GM21381 (cell line): ENCODE results near the gene PPFIBP1.
"Not testable (repeated sequence)": the region's sequence is repeated elsewhere in the genome, so short reads cannot be mapped to it uniquely, and the experiment has no call there.

Experiments used
- ATAC-seq: cut with Tn5 transposase; IDR thresholded peaks from one replicate; pipeline ENCODE4 v1.9.1; 2021; ENCODE audit warnings: mild to moderate bottlenecking, moderate library complexity; ENCODE audit not compliant: unreplicated experiment

Gene PPFIBP1

DNA sequence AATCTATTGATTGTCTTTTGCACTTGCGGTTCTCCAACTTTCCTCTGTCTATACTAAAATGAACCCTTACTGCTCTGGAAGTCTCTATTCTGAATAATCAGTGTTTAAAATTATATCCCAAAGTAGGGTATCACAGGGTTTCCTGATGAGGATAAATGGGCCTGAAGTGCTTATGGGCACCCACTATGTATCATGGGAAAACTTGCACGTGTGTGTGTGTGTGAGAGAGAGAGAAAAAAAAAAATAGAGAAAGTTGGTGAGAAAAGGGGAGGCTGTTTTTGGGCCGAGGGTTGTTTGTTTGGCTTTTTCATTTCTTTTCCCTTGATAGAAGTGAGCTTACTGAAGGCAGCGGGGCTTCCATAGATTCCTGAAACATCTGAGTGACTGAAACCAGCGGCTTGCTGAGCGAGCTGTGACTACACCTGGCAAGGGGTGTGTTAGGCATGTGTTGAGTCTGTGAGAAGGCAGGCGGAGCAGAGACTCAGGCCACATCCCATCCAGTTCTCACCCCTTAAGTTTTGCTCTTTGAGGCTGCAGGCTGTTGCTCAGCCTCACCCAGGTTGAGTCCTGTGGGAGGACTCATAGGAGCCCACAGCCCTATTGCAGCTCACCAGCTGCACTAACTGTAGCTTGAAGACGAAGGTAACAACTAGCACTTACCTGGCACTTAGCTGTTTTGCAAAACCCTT lies 17.2 kb downstream of the PPFIBP1 start:
- no peak for ATAC-seq

DNA sequence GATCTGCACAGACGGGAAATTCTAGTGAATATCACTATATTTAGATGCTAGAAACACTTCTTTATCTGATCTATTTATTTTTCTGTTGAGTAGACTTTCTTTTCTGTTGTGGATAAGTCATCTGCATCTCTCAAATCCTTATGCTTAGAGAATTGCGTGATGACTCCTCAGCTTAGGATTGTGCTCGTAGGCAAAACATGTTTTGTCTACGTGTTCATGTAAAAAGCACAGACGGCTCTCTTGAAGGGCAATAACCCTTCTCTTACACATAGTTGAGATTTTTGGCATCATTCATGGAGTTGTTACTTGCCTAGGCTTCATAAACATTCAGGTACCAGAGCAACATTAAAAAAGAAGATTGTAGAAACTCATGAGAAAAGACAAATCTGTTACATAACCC lies 18.6 kb downstream of the PPFIBP1 start:
- ATAC-seq: no peak

DNA sequence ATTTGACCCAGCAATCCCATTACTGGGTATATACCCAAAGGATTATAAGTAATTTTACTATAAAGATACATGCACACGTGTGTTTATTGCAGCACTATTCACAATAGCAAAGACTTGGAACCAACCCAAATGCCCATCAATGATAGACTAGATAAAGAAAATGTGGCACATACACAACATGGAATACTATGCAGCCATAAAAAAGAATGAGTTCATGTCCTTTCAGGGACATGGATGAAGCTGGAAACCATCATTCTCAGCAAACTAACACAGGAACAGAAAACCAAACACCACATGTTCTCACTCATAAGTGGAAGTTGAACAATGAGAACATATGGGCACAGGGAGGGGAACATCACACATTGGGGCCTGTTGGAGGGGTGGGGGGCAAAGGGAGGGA lies 20.9 kb downstream of the PPFIBP1 start:
- not testable (repeated sequence) for ATAC-seq

DNA sequence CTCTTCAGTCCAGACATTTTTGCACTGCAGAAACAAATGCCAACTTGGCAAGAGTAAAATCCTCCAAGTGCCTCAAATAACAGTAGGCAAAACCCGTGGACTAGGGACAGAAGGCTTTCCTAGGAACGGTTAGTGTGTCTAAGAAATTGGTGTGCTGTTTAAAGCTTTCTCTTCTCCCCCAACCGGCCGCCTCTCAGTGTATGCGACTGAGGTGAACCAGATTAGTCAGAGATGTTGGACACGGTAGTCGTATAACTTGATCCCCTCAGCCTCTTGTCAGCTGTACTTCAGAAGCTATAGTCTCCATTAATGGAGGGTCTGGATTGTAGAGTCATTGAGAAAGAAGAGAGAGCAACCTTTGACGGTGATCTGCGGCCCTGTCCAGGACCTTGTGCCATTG lies 21.7 kb downstream of the PPFIBP1 start:
- ATAC-seq: no peak

DNA sequence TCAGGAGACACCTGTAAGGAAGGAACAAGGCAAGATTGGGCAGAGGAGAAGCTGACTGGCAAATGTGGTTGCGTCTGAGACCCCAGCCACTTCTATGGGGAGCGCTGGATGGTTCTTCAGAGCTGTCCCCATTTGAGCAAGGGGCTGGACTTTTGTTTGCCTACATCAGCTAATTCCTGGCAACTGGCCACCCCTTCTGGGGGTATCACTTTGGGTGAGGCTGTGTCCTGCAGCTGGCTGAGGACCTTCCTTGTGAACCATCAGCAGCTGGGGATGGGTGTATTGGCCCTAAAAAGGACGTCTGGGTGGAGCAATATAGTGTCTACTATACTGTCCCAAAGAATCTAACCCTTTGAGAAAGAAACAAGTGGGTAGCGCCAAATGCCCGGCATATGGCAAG lies 23.6 kb downstream of the PPFIBP1 start:
- ATAC-seq: no peak

DNA sequence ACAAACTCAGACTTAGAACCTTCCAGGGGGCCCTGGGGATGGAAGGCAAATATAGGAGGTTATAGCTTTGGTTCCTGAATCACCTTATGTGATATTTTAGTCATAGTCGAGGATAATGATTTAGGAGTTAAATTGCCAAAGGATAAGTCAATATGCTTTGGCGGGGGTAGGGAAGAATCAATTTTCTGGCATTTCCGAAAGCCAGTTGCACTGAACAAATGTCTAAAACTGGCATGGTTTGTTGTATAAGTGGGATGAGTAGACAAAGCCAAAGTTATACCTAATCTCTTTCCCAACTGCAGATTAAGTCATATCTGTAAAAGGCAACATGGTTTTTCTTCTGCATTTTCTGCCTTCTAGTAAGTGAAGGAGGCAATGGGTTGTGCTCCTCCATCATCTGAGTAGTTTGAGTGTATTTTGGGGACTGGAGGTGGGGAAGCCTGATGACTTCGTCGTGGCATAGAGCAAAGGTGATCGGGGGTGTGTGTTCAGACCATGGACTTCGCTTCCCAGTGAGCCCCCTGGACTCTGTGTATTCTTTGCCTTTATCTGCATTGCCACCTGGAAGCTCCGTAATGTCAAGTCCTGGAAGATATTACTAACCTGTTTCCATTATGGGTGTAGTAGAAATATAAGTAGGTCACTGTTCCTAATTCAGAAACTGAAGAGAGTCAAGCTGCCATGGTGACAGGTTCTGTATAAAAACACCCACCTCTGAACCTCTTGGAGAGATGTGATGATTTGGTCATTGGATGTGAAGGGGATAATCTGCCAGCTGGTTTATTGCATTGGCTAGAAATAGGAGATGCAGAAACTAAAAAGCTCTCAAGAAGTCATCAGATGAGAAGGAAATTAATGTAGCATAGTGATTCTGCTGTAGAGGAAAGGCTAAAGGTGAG lies 24.5 kb downstream of the PPFIBP1 start:
- no peak for ATAC-seq

DNA sequence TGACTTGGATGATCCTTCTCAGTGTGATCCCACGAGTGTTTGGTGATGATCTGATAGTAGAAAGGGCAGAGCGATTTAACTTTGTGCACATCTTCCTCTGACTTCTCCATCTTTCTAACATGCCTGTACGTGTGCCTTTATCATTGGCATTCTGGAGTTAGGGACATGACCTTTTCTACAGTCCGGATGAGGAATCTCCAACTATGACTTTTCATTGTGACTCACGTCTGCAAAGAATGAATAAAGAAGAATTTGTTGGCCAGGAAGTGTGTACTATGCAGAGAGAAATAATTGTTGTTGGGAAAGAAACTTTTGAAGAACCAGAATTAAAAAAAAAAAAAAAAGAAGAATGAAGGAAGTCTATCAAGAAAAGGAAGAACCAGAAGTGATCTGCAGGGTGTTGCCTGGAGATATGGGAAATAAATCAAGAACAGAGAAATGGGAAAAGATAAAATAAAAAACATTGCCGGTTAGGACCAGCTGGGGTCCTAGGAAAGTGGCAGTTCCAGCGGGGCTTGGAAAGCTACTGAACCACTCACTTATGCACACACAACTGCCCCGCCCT lies 25.3 kb downstream of the PPFIBP1 start:
- no peak for ATAC-seq

DNA sequence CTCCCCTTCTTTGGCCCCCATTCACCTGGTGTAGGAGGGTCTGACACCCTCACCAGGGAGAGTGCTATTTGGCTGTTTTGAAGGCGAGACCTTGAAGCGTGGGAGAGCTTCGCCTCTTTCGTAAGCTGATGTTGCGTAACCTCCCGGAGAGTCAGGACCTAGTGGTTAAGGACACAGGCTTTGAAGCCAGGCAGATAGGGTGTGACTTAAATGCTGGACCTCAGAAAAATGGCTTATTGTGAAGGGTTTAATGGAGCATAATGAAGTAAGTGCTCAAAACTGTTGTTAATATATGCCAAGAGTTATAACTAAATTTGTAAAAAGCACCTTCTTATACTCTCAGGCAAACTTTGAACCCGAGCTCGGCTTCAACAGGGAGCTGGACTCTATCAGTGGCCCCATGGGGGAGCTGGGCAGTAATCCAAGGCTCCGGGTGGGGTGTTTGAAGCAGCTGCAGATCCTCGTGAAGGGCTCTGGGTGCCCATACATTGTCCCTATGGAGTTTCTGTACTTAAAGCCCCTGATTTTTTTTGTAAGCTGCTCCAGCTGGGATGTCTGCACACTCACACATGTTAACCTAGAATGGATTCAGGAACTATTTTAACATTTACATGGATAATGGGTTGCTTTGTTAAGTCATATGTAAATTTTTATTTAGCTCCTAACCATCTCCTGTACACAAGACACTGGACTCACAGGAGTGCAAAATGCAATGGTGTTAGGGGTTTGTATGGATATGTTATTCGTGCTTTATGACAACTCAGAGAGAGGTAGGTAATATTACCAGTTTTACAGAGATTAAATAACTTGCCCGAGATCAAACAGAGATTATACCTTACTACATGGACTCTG lies 26.0 kb downstream of the PPFIBP1 start:
- ATAC-seq: no peak

DNA sequence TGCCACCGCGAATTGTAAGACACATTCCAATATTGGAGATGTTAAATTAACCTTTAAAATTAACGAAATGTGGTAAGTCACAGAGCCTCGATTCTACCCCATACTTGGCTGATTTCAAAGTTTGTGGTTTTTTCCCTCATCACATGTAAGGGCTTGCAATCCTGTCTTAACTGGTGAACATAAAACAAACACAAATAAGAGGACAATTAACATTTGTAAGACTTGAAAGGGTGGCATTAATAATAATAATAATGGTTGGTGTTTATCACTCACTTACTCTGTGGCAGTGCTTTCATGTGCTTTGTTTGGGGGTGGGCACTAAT lies 26.6 kb downstream of the PPFIBP1 start:
- no peak for ATAC-seq

DNA sequence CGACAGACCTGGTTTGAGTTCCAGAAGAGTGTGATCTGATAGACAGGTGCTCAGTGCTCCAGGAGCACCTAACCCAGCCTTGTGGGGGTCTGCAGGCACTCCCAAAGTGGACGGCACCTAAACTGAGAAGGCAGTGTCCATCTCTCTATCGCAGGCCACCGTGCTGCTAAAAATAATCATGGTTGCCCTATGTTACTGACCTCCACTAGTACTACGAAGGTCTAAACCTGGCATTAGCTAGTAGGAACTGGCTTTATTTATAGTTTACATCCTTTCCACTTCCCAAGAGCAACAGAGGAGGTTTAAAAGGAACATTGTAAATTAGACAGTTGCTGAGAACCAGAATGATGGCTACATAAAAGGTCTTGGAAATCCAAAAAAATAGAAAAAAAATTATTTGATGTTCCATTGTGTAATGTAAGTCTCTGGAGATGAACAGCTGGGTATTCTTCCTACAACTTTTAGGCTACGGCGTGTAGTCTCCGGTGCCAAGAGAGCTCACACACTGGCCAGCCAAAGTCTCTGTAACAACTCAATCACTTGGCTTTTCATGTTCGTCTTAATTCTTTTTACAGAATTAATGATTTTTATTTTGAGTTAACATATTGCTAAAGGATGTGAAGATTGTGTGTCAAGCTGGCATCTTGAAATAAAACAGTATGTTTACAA lies 27.3 kb downstream of the PPFIBP1 start:
- ATAC-seq: no peak

DNA sequence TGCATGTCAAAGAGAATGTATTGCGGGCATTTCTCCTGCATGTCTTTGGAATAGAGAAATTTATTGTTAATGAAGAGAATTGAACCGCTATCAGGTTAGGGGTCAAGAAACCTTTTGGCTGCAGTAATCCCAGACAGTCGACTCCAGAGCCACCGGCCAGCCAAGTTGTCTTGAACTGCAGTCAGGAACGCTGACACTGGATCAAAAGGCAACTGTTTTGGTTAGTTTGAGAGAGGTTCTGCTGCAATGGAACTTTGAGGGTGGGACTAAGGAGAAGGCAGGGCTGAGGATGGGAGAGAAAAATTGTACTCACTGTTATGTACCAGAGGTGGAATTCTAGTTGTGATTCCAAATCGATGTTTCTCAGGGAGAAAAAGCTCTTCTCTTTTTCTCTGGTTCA lies 28.2 kb downstream of the PPFIBP1 start:
- ATAC-seq: no peak

DNA sequence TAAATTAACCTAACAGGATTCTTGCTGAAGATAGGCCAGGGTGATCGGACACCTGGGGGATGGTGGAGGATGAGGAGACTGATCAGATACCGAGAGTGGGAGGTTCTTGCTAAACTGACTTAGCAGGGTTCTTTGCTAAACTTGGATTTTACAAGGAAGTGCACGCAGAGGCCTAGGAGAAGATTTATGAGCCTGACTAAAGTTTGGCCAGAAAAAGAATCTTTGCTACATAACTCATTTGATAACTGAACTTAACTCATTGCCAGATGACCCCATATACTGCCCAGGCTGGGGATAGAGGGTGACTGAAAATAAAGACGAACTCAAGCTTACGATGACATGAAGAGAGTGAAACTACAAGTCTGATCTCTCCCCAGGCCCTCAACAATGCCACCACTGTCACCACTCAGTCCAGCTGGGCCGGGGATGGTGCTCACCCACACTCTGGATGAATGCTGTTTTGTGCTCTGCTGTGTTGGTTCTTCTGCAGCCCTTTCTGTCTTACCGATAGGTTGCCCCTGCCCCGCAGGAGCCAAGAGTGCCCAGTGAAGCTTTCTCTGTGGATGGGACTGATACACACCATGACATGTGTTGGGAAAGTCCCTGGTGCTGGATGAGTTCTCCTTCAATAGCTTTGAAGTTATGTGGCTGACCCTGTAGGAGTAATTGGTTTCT lies 29.0 kb downstream of the PPFIBP1 start:
- no peak for ATAC-seq

DNA sequence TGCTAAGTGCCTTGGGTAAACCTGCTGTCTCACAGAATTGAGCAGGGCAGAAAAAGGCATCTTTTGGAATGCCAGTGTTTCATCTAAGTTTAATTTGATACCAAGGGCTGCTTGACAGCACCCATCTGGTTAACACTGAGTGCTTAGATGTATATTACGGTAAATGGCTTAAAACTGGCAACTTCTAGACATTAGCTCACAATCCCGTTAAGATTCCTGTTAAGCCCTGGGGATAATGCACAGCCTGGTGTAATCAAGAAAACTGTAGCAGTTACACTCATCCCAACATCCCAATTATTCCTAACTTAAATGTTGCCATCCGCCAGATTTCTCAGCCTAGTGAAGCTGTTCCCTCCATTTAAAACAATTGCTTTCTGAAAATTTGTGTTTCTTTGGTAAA lies 29.9 kb downstream of the PPFIBP1 start:
- no peak for ATAC-seq

DNA sequence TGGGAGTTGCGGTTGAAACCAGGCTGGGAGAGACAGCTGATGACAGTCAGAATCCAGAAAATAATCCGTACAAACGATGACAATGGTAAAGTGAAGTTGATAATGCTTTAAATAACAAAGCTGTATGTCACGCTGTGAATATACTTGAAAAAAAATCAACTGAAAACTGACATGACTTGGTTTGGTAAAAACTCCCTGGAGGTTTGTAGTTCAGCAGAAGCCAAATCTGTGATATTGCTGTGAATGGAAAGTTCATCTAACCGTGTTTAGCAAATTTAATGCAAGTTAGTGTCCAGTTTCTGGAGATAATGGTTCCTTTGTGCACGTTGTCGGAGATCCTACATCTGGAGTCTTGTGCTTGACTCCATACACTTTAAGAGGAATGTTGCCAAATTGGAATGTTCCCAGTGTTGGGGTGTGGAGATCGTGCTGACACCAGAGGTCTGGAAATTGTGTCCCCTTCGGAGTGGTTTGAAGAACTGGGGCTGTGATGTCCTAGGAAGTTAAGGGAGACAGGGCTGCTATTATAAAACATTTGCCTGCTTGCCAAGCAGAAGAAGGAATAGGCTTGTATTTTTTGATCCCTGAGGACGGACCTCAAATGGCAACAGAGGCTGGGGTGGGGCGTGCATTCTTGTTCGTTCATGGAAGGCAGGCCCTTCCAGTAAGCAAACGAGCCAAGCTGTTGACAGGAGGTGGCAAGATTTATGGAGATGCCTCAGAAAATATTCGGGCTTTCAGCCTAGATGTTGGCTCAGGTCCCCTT lies 30.6 kb downstream of the PPFIBP1 start:
- no peak for ATAC-seq

DNA sequence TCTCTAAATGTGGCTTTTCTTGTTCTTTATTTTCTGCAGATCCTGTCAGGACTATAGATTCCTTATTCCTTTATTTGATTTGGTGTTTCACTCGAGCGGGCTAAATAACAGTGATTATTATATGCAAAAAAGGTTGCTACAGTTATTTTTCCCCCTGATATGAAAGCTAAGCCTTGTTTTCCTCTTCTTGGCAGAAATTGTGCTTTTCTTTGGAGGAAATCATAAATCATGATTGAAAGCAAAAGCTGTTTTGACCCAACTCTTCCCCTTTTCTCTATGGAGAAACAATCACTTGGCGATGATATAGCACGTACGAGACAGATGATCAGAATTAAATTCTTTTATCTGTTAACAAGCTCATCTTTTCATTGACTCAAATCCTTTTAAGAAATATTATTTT lies 31.4 kb downstream of the PPFIBP1 start:
- no peak for ATAC-seq

DNA sequence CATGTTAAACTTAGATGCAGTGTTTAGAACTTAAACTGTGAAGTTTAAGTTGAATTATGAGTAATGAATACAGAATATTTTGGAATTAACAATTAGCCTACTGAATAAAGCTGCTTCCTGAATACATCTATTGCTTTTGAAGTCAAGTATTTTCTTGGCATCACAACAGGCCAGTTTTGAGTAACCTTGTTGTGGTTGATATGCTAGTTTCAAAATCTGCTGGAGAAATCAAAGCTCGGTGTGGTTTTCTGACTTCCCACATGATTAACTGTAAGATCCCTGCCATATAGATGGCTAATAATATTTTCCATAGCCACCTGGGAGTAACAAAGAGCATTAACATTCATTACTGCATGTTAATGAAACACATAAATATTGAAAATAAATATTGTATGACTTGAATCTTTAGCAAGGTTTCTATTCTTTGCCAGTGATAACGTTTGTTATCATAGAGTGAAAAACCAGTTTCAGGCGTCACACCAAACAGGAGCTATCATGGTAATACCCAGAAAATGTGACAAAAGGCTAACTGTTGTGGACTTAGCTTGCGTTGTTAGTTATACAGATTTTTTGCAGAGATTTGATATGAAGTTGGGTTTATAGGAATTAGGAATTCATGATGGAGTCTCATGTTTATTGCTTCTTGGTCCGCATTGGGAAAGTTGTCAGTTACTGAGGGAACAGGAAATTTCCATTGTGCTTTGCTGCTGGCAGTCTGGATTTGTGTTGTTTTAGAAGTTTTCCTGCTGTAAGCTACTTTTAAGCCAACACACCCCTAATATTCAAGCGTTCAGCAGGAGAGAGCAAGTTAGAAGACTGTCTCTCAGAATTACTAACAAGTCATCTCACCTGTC lies 32.1 kb downstream of the PPFIBP1 start:
- no peak for ATAC-seq

DNA sequence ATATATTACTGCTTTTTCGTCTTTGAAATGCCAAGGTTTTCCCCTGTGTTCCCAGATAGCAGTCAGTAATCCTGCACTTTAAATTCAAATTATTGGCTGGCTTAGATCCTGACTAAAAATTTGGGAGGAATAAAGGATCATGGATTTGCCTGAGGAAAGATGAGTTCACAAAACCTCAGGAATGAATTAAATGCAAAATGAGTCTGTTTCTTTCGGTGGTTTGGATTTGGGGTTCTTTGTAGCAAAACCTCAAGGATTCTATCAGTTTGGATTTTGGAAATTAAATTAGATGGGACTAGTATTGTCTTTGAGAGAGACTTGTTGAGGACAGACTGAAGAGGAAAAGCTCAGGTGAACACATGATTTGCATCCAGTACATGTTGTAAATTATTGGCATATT lies 36.1 kb downstream of the PPFIBP1 start:
- no peak for ATAC-seq

DNA sequence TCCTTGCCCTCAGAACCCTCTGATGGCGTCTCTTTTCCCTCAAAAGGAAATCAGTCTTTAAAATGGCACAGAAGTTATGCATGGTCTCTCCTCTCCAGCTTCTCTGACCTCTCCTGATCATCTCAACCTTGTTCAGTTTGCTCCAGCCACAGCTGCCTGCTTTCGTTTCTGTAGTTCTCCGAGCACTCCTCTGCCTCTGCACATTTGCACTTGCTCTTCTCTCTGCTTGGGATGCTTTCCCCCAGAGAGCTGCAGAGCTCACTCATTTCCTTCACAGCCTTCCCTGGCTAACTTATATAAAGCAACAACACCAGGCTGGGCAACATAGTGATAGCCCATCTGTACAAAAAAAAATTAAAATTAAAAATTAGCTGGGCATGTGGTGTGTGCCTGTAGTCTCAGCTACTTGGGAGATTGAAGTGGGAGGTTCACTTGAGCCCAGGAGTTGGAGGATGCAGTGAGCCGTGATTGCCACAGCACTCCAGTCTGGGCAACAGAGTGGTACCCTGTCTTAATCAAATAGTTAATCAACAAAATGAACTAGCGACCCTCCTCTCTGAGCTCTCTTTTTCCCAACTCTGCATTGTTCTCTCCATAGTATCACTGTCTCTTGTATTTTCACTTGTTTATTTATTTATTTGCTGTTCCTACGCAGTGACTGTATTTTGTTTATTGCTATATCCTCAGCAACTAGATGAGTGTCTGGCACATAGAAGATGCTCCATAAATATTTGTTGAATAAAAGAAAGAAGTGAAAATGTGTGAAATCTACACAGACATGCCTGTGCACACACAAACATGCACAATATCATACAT lies 37.7 kb downstream of the PPFIBP1 start:
- ATAC-seq: no peak
